IMR-90 (cell line): Measurements from ENCODE around the gene GPC6. TPM values are rescaled to one million over a fixed set of nuclear protein-coding genes. Genes with fewer than 3 reads are reported as not detected.

ENCODE experiments used
- ATAC-seq: fragments of 200-7000 bp; cut with Tn5 transposase; 2 replicates; pipeline ENCODE4 v1.9.1; 2020; ENCODE audit warnings: low read depth, mild to moderate bottlenecking, moderate library complexity
- BruUV-seq: library from RNA; stranded (reverse); fragments of 400-500 nt; replicated peaks from 2 replicates; lab custom pipeline; 2021; lab: Mats Ljungman, UMichigan
- CTCF ChIA-PET: fragments of 300-600 bp; formaldehyde crosslinking; extraction: SDS; loops from one replicate; lab custom pipeline; 2021; ENCODE audit warnings: antibody characterized with exemption; lab: Yijun Ruan, JAX
- POLR2A ChIA-PET: fragments of 300-600 bp; sonication (Branson Sonifier 250); formaldehyde crosslinking; loops from one replicate; lab custom pipeline; 2022; ENCODE audit warnings: antibody characterized with exemption; ENCODE audit not compliant: unreplicated experiment; lab: Charles Lee
- DNase-seq: peaks from one replicate; pipeline ENCODE4 v3.0.0; 2013
- H2AFZ ChIP-seq: replicated peaks from 2 replicates; pipeline ENCODE3; 2013; ENCODE audit warnings: low read length, mild to moderate bottlenecking; ENCODE audit not compliant: poor library complexity
- H2AK5ac ChIP-seq: 2 replicates; pipeline ENCODE4 v1.6.1; 2013; ENCODE audit warnings: low read depth, low read length, inconsistent platforms
- H2AK9ac ChIP-seq: replicated peaks from 2 replicates; pipeline ENCODE3; 2013; ENCODE audit warnings: mild to moderate bottlenecking, low read depth, low read length, moderate library complexity; ENCODE audit not compliant: poor library complexity
- H2BK120ac ChIP-seq: 2 replicates; pipeline ENCODE4 v1.6.1; 2013; ENCODE audit warnings: low read depth, low read length, inconsistent platforms
- H2BK15ac ChIP-seq: 3 replicates; pipeline ENCODE4 v1.6.1; 2013; ENCODE audit warnings: low read depth, low read length, inconsistent platforms
- H2BK20ac ChIP-seq: 2 replicates; pipeline ENCODE4 v1.6.1; 2013; ENCODE audit warnings: low read depth, mild to moderate bottlenecking, inconsistent platforms, low read length, moderate library complexity
- H2BK5ac ChIP-seq: 2 replicates; pipeline ENCODE4 v1.6.1; 2013; ENCODE audit warnings: mild to moderate bottlenecking, low read depth, low read length, inconsistent platforms; ENCODE audit not compliant: poor library complexity, severe bottlenecking
- H3K14ac ChIP-seq: replicated peaks from 2 replicates; pipeline ENCODE4 v1.6.1; 2013; ENCODE audit warnings: low read depth, low read length, inconsistent platforms
- H3K18ac ChIP-seq: 2 replicates; pipeline ENCODE4 v1.6.1; 2013; ENCODE audit warnings: low read depth, low read length, control low read depth
- H3K23ac ChIP-seq: 2 replicates; pipeline ENCODE4 v1.6.1; 2013; ENCODE audit warnings: low read depth, low read length, inconsistent platforms
- H3K27ac ChIP-seq: 2 replicates; pipeline ENCODE4 v1.5.1; 2013; ENCODE audit warnings: mild to moderate bottlenecking, control low read depth, low read length; ENCODE audit not compliant: insufficient read depth
- H3K27me3 ChIP-seq: 2 replicates; pipeline ENCODE4 v1.6.1; 2013; ENCODE audit warnings: low read length; ENCODE audit not compliant: control insufficient read depth, insufficient read depth
- H3K36me3 ChIP-seq: 2 replicates; pipeline ENCODE4 v1.6.1; 2013; ENCODE audit warnings: low read length, mixed read lengths; ENCODE audit not compliant: control insufficient read depth, insufficient read depth
- H3K4ac ChIP-seq: 2 replicates; pipeline ENCODE4 v1.6.1; 2013; ENCODE audit warnings: low read depth, low read length, inconsistent platforms
- H3K4me1 ChIP-seq: 2 replicates; pipeline ENCODE4 v1.6.1; 2013; ENCODE audit warnings: low read length, mixed read lengths; ENCODE audit not compliant: control insufficient read depth, insufficient read depth
- H3K4me2 ChIP-seq: 2 replicates; pipeline ENCODE4 v1.6.1; 2013; ENCODE audit warnings: low read depth, mild to moderate bottlenecking, control low read depth, low read length, moderate library complexity
- H3K4me3 ChIP-seq: 2 replicates; pipeline ENCODE4 v1.5.1; 2013; ENCODE audit warnings: low read depth, mild to moderate bottlenecking, control low read depth, low read length, moderate library complexity; ENCODE audit not compliant: insufficient read depth
- H3K56ac ChIP-seq: 2 replicates; pipeline ENCODE4 v1.6.1; 2013; ENCODE audit warnings: low read length, inconsistent platforms; ENCODE audit not compliant: insufficient read depth; ENCODE audit errors: extremely low read depth
- H3K79me1 ChIP-seq, 2 experiments: 2 replicates each; pipeline ENCODE4 v1.6.1; 2013; ENCODE audit warnings: low read length in 2 of 2, inconsistent platforms in 1 of 2, low read depth in 1 of 2
- H3K9ac ChIP-seq: 2 replicates; pipeline ENCODE4 v1.6.1; 2013; ENCODE audit warnings: low read depth, low read length, control low read depth
- H3K9me1 ChIP-seq: 2 replicates; pipeline ENCODE4 v1.6.1; 2013; ENCODE audit warnings: low read length, inconsistent platforms; ENCODE audit not compliant: insufficient read depth
- H3K9me3 ChIP-seq: 2 replicates; pipeline ENCODE4 v1.6.1; 2013; ENCODE audit warnings: low read length; ENCODE audit not compliant: control insufficient read depth, insufficient read depth
- H4K20me1 ChIP-seq: 2 replicates; pipeline ENCODE4 v1.6.1; 2013; ENCODE audit warnings: low read length, inconsistent platforms; ENCODE audit not compliant: insufficient read depth
- H4K5ac ChIP-seq: 2 replicates; pipeline ENCODE4 v1.6.1; 2013; ENCODE audit warnings: mild to moderate bottlenecking, low read depth, low read length, control low read depth
- H4K8ac ChIP-seq, 2 experiments: 2 replicates each; pipeline ENCODE4 v1.6.1; 2013; ENCODE audit warnings: low read depth in 2 of 2, low read length in 2 of 2, control low read depth in 1 of 2, inconsistent platforms in 1 of 2
- H4K91ac ChIP-seq: 2 replicates; pipeline ENCODE4 v1.6.1; 2013; ENCODE audit warnings: low read depth, low read length, inconsistent platforms; ENCODE audit not compliant: insufficient read depth
- BHLHE40 ChIP-seq: fragments of 150-350 bp; IDR thresholded peaks from 2 replicates; pipeline ENCODE4 v1.6.1; 2016; ENCODE audit warnings: mild to moderate bottlenecking, low read depth, low read length
- CEBPB ChIP-seq: IDR thresholded peaks from 2 replicates; pipeline ENCODE4 v1.6.1; 2012; ENCODE audit warnings: low read depth, low read length, improper control_type of control experiment
- CTCF ChIP-seq: conservative IDR thresholded peaks from 2 replicates; pipeline ENCODE4 v1.5.1; 2012; ENCODE audit warnings: mild to moderate bottlenecking, low read depth, low read length, improper control_type of control experiment
- ELK1 ChIP-seq: fragments of 150-350 bp; IDR thresholded peaks from 2 replicates; pipeline ENCODE4 v1.6.1; 2016; ENCODE audit warnings: low read depth, mild to moderate bottlenecking, low read length, moderate library complexity, borderline replicate concordance
- FOS ChIP-seq: fragments of 150-350 bp; IDR thresholded peaks from 2 replicates; pipeline ENCODE4 v1.6.1; 2016; ENCODE audit warnings: low read depth, low read length
- MAFK ChIP-seq: IDR thresholded peaks from 2 replicates; pipeline ENCODE4 v1.6.1; 2012; ENCODE audit warnings: low read depth, low read length, improper control_type of control experiment
- MAZ ChIP-seq: IDR thresholded peaks from 2 replicates; pipeline ENCODE4 v1.6.1; 2012; ENCODE audit warnings: low read depth, mild to moderate bottlenecking, low read length, improper control_type of control experiment, moderate library complexity, borderline replicate concordance
- MXI1 ChIP-seq: IDR thresholded peaks from 2 replicates; pipeline ENCODE4 v1.6.1; 2012; ENCODE audit warnings: low read depth, mild to moderate bottlenecking, low read length, moderate library complexity, borderline replicate concordance
- NFE2L2 ChIP-seq: fragments of 150-350 bp; IDR thresholded peaks from 2 replicates; pipeline ENCODE4 v1.6.1; 2016; ENCODE audit warnings: low read depth, mild to moderate bottlenecking, low read length
- POLR2A ChIP-seq: IDR thresholded peaks from 2 replicates; pipeline ENCODE4 v1.6.1; 2012; ENCODE audit warnings: mild to moderate bottlenecking, low read depth, low read length
- RAD21 ChIP-seq: IDR thresholded peaks from 2 replicates; pipeline ENCODE4 v1.6.1; 2012; ENCODE audit warnings: low read length, improper control_type of control experiment
- RCOR1 ChIP-seq: IDR thresholded peaks from 2 replicates; pipeline ENCODE4 v1.6.1; 2012; ENCODE audit warnings: mild to moderate bottlenecking, low read length, improper control_type of control experiment; ENCODE audit not compliant: insufficient replicate concordance
- RFX5 ChIP-seq: IDR thresholded peaks from 2 replicates; pipeline ENCODE4 v1.8.0; 2012; ENCODE audit warnings: low read depth, mild to moderate bottlenecking, low read length, moderate library complexity
- SMC3 ChIP-seq: fragments of 150-350 bp; IDR thresholded peaks from 2 replicates; pipeline ENCODE4 v1.6.1; 2016; ENCODE audit warnings: low read depth, mild to moderate bottlenecking, antibody characterized with exemption, low read length, moderate library complexity
- USF2 ChIP-seq: fragments of 150-350 bp; IDR thresholded peaks from 2 replicates; pipeline ENCODE4 v1.6.1; 2017; ENCODE audit warnings: mild to moderate bottlenecking, antibody characterized with exemption, low read length, low read depth
- WGBS, 2 experiments: methylation state at CpG; one replicate each; pipeline versions ENCODE4 v1.1.5 to v1.1.7; 2013; ENCODE audit warnings: missing lambda C conversion rate in 2 of 2; ENCODE audit not compliant: insufficient read length in 1 of 2; ENCODE audit errors: extremely low coverage in 2 of 2; 5-methylcytosine and 5-hydroxymethylcytosine counted together
- dilution Hi-C: fragments of 300-500 bp; cut with HindIII; formaldehyde crosslinking; loops from one replicate; pipeline ENCODE4 v1.14.3; 2018; ENCODE audit warnings: low sequenced_read_pairs; ENCODE audit not compliant: unreplicated experiment
- in situ Hi-C: fragments of 300-500 bp; cut with MboI; formaldehyde crosslinking; loops from 3 replicates; pipeline ENCODE4 v1.14.3; 2019; ENCODE audit warnings: low sequenced_read_pairs, inconsistent platforms, mixed read lengths
- intact Hi-C: fragments of 100-400 bp; cut with micrococcal nuclease; formaldehyde crosslinking; loops from 2 replicates; pipeline ENCODE4 v1.10.0; 2022
- polyA plus RNA-seq, 3 experiments: library from polyadenylated mRNA; depleted of rRNA; stranded (reverse); fragments of >200 nt; gene quantifications; 2 replicates each; pipeline ENCODE4 v1.2.3, GENCODE V29; 2012; ENCODE audit warnings: low replicate concordance in 1 of 3
- total RNA-seq: library from RNA; depleted of rRNA; stranded (reverse); fragments of >200 nt; gene quantifications from 2 replicates; pipeline ENCODE4 v1.2.3, GENCODE V29; 2012

The GPC6 gene
- total and polyA plus RNA-seq, 2 of the 4 experiments (the other 2 are of a cell fraction): 14.9 to 39.4 TPM

GRCh38 chr13:93680329-93680728 is 453.7 kb downstream of the GPC6 start:
- no peak overlapping the region for H2AK5ac ChIP-seq
- no peak overlapping the region for H2BK15ac ChIP-seq
- H3K14ac ChIP-seq: no peak overlapping the region
- TF ChIP-seq RAD21: no peak
- TF ChIP-seq ELK1: no peak
- TF ChIP-seq SMC3: no peak
- TF ChIP-seq RFX5: no peak
- no peak for TF ChIP-seq BHLHE40
- no peak for TF ChIP-seq CEBPB
- TF ChIP-seq NFE2L2: no peak
- no peak for TF ChIP-seq MAFK
- no peak for TF ChIP-seq POLR2A
- no peak for TF ChIP-seq FOS
- no peak for TF ChIP-seq USF2
- no peak for TF ChIP-seq RCOR1
- TF ChIP-seq CTCF: no peak
- no peak for TF ChIP-seq MAZ
- no peak for TF ChIP-seq MXI1
- H3K9me1 ChIP-seq: 0 out of 2 replicates have a peak, but pooled peaks cover 5% of the 10 kb centered on the region
- WGBS, 2 experiments: no CpG with 5 or more reads among the region's 2 CpGs
- no peaks in the 10 kb centered on the region for H3K9me3 ChIP-seq
- H3K23ac ChIP-seq: no peak overlapping the region
- intact Hi-C loops: loop anchor here (10.0 kb wide), 1 partner anchor 684 kb away; no protein-coding TSS in a partner anchor
- H4K91ac ChIP-seq: no peak overlapping the region
- H4K20me1 ChIP-seq: no peaks in the 10 kb centered on the region
- POLR2A ChIA-PET: no interaction called here
- no peaks in the 10 kb centered on the region for H3K36me3 ChIP-seq
- CTCF ChIA-PET: no interaction called here
- H3K9ac ChIP-seq: no peak overlapping the region
- H3K4me3 ChIP-seq: no peak overlapping the region
- no peak overlapping the region for H3K4ac ChIP-seq
- no peak overlapping the region for H4K5ac ChIP-seq
- no peak overlapping the region for H3K56ac ChIP-seq
- DNase-seq (no peak), ATAC-seq (no peak)
- dilution Hi-C loops: no loop called here
- no peaks in the 10 kb centered on the region for H3K4me1 ChIP-seq
- no peak overlapping the region for H4K8ac ChIP-seq
- in situ Hi-C loops: no loop called here
- H3K27ac ChIP-seq: no peak overlapping the region
- H2AFZ ChIP-seq: no peak overlapping the region
- H3K79me1 ChIP-seq: no peaks in the 10 kb centered on the region; a peak in 1 of 4 replicates
- no peak overlapping the region for H3K18ac ChIP-seq
- BruUV-seq: no TSS peak
- no peaks in the 10 kb centered on the region for H3K27me3 ChIP-seq
- H2BK120ac ChIP-seq: no peak overlapping the region
- H2BK20ac ChIP-seq: no peak overlapping the region
- H2AK9ac ChIP-seq: no peak overlapping the region
- H3K4me2 ChIP-seq: no peak overlapping the region
- H2BK5ac ChIP-seq: no peak overlapping the region
